ENCODE data around the gene WDHD1.
"Not testable (repeated sequence)": the region's sequence is repeated elsewhere in the genome, so short reads cannot be mapped to it uniquely, and the experiment has no call there.

The WDHD1 gene

DNA sequence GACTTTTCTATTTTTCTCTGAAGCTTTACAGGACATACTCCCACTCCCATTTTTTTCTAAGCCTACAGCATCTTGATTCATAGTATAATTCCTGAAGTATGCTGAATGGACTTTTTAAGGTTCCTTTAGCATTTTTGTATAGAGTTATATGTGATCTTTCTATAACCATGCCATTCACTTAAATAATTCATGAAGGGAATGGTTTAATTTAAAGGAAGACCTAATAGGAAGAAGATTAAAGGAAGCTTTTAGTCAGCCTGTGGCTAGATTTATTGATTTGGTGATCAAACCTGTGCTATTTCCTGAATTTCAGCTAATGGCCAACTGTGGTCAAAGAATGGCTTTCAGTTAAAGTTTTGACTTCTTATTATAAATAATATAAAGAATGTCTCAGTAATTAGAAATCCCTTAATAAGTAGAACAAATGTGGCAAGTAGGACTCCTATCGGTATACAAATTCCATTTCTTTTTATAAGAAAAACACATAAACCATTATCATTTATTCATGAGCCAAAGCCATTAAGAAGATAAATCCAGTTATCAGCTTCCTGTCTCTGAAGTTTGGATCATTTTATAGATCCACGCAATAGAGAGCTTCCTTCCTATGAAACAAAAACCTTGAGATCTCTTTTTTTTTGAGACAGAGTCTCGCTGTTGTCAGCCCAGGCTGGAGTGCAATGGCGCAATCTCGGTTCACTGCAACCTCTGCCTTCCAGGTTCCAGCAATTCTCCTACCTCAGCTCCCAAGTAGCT lies 20.6 kb upstream of the WDHD1 start:
- no peak for DNase-seq (ENCODE audit: low read depth)

DNA sequence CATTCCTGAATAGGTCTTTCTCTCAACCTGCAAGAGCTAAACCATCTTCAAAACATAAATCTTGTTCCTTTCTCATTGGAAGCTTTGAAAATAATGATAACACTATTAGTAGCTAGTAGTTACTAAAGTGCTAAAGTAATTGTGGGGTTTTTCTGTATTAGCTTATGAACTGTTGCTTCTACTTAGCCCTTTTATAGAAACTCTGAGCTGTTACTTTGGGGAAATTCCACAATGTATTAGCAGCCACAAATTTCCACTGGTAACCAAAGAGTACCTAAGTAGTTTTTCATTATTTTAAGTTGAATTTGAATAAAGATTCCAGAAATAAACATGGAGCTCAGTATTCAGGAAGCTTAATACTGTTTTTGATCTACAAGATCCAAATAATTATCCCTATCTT lies 18.2 kb upstream of the WDHD1 start:
- DNase-seq (ENCODE audit: low read depth), result no peak

DNA sequence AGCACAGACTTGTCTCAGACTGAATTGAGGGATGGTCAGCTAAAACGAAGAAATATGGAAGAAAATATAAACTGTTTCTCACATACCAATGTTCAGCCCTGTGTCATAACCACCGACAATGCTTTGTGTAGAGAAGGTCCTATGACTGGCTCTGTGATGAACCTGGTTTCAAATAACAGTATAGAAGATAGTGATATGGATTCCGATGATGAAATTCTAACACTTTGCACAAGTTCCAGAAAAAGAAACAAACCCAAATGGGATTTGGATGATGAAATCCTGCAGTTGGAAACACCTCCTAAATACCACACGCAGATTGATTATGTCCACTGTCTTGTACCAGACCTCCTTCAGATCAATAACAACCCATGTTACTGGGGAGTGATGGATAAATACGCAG lies 16.6 kb upstream of the WDHD1 start:
- DNase-seq (ENCODE audit: low read depth), result no peak

DNA sequence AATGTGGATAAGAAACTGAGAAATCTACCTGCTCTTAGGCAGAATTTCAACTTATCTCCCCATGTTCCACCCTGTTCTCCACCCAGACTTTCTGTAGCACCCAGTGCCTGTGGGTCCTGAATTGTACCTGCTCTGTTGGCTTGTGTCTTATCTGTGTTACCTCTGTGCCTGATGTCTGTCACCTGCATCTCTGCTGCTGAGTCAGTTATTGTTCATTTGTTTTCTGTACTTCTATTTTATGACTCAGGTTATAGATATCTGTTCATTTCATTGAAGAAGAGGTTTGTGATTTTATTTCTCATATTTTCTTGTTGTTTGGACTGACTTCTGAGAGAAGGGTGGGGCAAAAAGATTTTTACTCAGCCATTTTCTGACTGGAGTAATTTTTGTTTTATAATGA lies 11.8 kb upstream of the WDHD1 start:
- DNase-seq (ENCODE audit: low read depth), result no peak

DNA sequence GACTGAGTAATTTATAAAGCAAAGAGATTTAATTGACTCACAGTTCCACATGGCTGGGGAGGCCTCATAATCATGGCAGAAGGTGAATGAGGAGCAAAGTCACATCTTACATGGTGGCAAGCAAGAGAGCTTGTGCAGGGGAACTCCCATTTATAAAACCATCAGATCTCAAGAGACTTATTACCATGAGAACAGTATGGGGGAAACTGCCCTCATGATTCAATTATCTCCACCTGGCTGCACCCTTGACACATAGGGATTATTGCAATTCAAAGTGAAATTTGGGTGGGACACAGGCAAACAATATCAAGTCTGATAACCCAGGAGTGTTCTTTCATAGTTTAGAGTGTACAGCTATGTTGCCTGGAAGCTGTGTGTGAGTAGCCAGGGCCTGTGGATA lies 11.1 kb upstream of the WDHD1 start:
- DNase-seq (ENCODE audit: low read depth), result not testable (repeated sequence)

DNA sequence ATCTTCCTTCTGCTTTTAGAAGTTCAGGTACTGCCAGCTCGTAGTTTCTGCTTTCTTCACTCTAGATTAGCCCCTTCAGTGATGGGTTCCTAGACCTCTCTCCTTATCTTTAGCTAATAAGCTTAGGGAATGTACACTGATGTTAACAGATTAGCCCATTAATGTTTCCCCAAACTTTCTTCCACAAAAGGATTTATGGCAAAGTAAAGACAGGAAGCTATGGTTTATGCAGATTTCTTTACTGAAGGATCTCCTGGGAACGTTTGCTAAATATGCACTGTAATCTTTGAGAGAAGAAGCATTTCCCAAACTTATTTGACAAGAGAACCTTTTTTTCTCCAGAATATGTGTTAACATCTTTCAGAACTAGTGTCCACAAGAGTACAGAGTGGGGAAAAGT lies 4.3 kb upstream of the WDHD1 start:
- no peak for DNase-seq (ENCODE audit: low read depth)

DNA sequence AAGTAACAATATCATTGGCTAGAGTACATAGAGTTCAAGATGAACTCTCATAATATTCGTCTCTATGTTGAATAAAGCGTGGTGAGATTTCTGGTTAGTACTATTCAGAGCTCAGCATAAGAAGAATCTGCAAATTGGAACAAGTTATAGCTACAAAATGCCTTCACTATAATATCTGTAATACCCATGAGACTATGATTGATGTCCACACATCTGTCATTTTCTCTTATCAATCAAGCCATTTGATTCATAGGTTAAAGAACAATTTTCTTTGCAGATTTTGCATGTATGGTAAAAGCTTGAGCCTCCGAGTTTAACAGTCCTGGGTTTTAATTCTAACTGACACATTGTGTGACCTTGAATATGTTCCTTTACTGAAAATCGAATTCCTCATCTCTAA lies 1.6 kb upstream of the WDHD1 start:
- no peak for DNase-seq (ENCODE audit: low read depth)

DNA sequence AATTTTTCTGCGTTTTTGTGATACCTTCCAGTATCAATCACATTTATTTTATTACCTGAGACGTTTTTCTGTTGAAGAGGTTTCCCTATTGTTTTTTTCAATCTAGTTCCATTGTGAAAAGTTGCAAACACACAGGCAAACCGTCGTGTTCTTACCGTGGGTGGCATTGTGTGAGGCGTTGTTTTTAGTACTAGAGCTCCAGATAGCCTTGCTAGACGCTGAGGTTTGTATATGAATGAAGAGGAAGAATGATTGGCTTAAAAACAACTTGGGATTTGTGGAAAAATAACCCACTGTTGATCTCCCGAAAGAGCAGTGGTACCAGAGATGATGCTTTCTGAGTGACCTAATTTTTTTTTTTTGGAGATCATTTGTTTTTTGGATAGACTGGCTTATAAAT lies 1.2 kb upstream of the WDHD1 start:
- DNase-seq (ENCODE audit: low read depth), result no peak

DNA sequence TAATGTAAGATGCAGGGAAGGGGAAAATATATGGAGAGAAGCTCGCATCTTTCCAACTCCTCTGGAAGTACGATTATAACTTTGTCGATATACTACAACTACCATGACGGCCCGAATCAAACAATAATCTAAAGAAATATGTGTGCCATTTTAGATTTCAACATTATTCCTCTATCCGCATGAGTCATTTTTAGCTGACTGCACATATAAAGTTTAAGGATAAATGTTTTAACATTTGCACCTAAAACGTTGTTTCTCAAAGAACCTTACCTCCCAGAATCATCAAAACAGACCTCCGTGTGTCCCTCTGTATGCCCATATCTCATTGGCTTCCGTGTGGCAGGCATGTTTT lies 482 bp downstream of the WDHD1 start:
- DNase-seq (ENCODE audit: low read depth), result no peak

DNA sequence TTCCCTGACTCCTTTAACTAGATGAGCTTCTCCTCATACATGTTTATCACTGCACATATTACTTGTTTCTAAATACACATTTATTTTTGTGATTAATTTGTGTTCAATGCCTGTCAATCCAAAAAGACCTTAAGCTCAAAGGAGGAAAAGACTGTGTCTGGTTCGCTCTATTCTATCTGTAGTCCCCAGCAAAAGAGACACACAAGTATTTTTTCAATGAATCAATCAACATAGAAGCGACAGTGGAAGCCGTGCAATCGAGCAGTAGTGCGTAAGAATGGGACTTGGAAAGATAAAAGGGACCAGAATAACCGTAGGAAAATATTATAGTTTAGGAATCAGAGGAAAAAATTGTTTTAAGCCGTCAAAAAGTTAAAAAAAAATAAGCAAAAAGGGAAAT lies 951 bp downstream of the WDHD1 start:
- no peak for DNase-seq (ENCODE audit: low read depth)

DNA sequence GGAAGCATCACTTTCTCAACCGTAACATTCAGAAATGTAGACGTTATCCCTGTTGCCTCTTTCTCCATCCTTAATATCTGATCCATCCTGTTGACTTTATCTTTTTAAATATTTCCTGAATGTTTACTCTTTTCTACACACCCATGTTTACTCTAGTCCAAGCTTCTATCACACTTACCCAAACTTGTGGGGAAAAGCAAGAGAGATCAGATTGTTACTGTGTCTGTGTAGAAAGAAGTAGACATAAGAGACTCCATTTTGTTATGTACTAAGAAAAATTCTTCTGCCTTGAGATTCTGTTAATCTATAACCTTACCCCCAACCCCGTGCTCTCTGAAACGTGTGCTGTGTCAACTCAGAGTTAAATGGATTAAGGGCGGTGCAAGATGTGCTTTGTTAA lies 2.5 kb downstream of the WDHD1 start:
- not testable (repeated sequence) for DNase-seq (ENCODE audit: low read depth)

DNA sequence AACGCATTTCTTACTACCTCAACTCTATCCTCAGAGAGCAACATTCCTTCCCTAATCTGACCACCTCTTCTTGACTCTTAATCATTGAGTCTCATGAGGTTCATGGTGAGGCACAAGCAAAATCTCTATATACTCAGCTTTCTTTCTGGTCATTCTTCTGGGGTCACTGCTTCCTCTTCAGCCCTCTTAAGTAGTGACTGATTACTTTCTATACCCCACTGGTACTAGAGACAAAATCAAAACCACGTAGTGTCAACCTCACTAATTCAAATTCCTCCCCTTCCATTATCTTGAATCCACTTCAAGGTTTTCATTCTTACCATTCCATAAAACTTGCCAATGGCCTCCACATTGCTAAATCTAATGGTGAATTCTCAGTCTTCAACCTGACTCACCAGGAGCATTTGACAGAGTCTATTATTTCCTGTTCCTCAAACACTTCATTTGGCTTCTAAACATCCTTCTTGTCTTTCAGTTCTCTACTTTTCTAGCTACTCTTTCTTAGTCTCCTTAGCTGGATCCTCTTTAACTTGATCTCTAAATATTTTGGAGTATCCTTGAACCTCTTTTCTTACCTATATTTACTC lies 6.8 kb downstream of the WDHD1 start:
- no peak for DNase-seq (ENCODE audit: low read depth)

DNA sequence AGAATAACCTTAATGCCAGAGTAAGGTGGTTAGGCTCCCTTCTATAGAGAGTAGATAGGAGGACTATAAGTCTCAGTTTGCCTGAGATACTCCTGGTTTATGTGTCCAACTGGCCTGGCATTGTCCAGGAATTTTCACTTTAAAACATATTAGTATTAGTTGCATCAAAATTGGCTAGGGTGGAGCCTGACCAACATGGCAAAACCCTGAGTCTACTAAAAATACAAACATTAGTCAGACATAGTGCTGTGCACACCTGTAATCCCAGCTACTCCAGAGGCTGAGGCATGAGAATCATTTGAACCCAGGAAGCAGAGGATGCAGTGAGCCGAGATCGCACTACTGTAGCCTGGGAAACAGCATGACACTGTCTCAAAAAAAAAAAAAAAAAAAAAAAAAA lies 11.9 kb downstream of the WDHD1 start:
- DNase-seq (ENCODE audit: low read depth), result no peak

DNA sequence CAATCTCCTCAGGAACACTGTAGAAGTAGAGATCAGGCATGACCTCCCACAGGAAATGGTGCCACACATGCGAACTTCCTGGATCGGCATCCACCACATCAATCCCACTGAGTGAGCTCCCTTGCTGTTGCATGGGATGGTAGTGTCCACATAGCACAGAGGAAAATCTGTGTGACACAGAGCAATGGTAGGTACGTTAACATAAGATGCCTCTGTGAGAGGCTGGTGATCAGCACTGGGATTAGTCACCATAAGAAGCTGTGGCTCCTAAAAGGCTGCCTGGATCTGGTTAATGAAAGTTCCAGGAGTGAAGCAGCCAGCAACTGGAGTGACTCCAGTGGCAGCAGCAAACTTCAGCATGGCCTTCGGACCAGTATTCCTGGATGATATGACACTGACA lies 21.8 kb downstream of the WDHD1 start:
- no peak for DNase-seq (ENCODE audit: low read depth)

DNA sequence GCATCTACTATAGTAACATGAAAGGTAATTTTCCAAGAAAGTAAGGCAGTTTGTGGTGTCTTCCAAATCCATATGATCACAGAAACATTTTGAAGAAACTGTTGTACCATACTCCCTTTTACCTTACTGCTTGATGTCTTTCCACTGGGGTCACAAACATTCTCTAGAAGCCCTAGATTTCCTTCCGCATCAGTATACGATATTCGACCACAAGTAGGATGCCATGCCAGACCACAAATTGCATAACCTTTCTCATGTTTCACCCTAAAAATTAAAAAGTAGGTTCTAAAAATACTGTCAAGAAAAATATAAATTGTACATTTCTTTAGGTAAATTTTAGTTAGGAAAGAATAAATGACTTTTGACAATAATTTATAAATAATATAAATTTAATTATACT lies 26.5 kb downstream of the WDHD1 start:
- no peak for DNase-seq (ENCODE audit: low read depth)

DNA sequence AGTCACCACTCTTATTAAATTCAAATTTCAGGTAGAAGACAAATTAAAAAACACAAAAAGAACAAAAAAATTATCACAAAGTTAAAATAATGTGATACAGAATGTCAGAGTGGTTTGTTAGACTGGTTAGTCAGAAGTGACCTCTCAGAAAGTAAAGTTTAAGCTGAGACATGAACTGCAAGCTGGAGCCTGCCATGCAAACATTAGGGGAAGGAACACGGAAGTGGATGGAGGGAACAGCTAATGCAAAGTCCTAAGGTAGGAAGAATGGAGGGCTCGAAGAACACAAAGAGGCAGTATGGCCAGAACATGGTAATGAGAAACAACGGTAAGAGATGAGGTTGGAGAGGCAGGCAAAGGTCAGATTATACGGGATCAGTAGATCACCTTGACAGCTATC lies 41.7 kb downstream of the WDHD1 start:
- DNase-seq (ENCODE audit: low read depth), result no peak

DNA sequence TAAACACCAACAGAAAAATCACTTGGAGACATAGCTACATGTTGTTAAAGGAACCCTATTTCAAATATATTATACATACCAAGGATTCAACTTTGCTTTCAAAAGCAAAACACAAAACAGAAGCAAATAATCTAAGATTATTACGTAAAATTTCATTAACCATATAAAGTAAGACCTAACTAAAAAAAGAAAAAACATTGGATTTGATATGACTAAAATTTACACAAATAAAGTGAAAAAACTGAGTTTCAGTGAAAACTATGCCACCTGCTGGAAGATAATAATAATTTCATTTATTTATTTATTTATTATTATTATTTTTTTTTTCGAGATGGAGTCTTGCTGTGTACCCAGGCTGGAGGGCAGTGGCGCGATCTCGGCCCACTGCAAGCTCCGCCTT lies 45.2 kb downstream of the WDHD1 start:
- DNase-seq (ENCODE audit: low read depth), result no peak

DNA sequence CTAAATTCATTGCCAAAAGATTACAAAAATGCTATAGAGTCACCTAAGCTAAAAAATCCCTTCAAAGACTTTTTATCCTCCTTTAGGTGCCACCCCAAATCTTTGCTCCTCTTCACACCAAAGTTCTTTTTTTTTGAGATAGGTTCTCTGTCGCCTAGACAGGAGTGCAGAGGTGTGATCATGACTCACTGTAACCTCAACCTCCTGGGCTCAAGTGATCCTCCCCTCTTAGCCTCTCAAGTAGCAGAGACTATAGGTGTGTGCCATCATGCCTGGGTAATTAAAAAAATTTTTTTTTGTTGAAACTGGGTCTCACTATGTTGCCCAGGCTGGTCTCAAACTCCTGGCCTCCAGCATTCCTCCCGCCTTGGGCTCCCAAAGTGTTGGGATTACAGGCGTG lies 47.9 kb downstream of the WDHD1 start:
- DNase-seq (ENCODE audit: low read depth), result no peak

DNA sequence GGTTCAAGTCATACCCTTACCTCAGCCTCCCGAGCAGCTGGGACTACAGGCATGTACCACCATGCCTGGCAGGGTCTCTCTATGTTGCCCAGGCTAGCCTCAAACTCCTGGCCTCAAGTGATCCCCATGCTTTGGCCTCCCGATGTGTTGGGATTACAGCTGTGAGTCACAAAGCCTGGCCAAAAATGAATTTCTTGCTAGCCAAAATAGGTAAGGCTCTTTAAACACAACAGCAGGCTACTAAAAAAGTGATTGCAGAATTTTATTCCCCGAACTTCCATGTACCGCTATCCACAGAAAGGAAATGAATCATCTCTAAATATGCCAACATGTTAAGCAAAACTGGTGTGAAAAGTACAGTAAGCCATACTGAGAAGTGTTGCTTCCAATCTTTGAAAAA lies 50.6 kb downstream of the WDHD1 start:
- DNase-seq (ENCODE audit: low read depth), result no peak

DNA sequence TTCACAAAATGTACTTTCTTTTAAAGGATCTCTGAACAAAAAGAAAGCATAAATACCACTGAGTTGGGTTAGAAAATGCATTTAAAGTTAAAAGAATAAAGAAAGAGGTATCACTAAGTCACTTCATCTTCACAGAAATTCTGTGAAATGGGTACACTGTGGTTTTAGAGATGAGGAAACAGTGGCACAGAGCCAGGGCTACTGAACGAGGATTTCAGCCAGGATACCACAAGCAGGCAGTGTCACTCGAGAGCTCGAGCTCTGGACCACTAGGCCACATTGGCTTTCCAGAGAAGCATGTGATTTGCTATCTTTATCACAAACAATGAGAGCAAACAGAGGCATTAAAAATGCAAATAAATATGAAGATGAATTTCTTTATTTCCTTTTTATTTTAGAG lies 51.0 kb downstream of the WDHD1 start:
- DNase-seq (ENCODE audit: low read depth), result no peak

DNA sequence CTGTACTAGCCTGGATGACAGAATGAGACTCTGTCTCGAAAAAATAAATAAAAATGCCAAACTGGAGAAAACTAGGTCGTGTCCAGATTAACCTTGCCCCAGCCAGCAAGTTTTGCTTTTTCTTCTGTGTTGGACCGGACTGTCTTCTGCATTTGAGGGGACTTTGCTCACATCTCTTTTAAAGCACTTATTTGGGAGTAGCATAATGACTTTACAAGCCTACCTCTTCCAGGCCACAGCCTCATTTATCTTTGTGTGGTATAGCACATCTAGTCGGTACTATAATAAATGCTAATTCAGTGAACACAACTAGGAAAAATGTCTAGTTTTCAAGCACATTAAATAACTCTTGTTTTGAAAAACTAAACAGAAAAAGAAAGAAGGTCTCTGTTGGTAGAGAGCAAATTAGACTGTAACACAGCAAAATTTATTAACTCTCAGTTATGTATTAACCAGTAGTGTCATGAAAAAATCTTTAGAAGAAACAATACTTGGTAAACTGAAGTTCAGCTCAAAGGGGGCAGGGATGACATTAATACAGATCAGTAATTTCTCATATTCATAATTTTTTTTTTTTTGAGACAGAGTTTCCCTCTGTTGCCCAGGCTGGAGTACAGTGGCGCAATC lies 52.0 kb downstream of the WDHD1 start:
- DNase-seq (ENCODE audit: low read depth), result no peak

DNA sequence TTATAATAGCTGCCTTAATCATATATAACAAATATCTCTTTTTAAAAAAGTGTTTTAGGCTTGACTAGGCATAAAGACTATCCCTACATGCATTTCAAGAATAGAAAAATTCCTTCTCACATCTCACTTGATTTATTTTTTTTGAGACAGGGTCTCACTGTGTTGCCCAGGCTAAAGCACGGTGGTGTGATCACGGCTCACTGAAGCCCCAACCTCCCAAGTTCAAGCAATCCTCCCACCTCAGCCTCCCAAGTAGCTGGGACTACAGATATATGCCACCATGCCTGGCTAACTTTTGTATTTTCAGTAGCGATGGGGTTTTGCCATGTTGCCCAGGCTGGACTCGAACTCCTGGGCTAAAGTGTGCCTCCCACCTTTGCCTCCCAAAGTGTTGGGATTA lies 59.4 kb downstream of the WDHD1 start:
- DNase-seq (ENCODE audit: low read depth), result no peak

DNA sequence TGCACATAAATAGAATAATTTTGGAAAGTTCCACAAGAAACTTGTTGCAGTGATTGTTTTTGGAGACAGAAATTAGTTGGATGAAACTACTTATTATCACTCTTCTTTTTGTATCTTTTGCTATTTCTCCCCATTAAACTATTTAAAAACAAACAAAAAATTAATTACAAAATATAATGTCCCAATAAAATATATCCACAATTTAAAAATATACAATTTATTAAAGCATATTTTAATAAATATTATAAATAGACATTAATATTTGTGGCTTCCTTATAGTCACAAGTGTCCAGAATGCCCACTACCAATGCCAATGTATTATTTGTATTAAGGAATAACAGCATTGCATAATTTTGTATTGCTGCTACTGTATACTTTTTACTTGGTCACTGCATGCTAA lies 71.8 kb downstream of the WDHD1 start:
- no peak for DNase-seq (ENCODE audit: low read depth)

DNA sequence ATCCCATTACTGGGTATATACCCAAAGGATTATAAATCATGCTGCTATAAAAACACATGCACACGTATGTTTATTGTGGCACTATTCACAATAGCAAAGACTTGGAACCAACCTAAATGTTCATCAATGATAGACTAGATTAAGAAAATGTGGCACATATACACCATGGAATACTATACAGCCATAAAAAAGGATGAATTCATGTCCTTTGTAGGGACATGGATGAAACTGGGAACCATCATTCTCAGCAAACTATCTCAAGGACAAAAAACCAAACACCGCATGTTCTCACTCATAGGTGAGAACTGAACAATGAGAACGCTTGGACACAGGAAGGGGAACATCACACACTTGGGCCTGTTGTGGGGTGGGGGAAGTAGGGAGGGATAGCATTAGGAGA lies 73.3 kb downstream of the WDHD1 start:
- DNase-seq (ENCODE audit: low read depth), result not testable (repeated sequence)
